Choroid plexus epithelial cell (primary cell): ENCODE results near the gene SIRT1.
"Not testable (repeated sequence)": the region's sequence is repeated elsewhere in the genome, so short reads cannot be mapped to it uniquely, and the experiment has no call there.

Source experiments
- DNase-seq: peaks from one replicate; pipeline ENCODE4 v3.0.0-alpha.2; 2010; ENCODE audit warnings: low read depth
- H3K4me3 ChIP-seq: 2 replicates; pipeline ENCODE4 v1.5.1; 2011; ENCODE audit warnings: low read depth, mild to moderate bottlenecking, control low read depth, low read length, moderate library complexity
- TF ChIP-seq, protein P1 (sequence below): conservative IDR thresholded peaks from 2 replicates; pipeline ENCODE4 v1.5.1; 2011; ENCODE audit warnings: low read depth, mild to moderate bottlenecking, control low read depth, inconsistent platforms, low read length, moderate library complexity

The SIRT1 gene

DNA sequence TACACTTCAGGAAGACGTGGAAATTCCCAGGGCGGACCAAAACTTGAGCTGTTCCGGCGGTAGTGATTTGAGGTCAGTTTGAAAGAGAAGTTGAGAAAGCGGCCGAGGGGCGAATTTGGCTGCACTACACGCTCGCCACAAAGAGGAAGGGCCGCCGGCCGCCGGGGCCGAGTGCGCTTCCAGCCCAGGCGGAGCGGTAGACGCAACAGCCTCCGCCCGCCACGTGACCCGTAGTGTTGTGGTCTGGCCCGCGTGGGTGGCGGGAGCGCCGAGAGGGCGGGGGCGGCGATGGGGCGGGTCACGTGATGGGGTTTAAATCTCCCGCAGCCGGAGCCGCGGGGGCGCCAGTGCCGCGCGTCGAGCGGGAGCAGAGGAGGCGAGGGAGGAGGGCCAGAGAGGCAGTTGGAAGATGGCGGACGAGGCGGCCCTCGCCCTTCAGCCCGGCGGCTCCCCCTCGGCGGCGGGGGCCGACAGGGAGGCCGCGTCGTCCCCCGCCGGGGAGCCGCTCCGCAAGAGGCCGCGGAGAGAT lies at the start of gene SIRT1:
Gene SIRT1, plus strand, starts transcription at position 344 of the 529 bp plus-strand sequence. Its CDS starts 66 bp downstream, at position 410.
- H3K4me3 ChIP-seq, result peak within 1 kb of the TSS; percentile 84
- TF ChIP-seq, protein P1, sequence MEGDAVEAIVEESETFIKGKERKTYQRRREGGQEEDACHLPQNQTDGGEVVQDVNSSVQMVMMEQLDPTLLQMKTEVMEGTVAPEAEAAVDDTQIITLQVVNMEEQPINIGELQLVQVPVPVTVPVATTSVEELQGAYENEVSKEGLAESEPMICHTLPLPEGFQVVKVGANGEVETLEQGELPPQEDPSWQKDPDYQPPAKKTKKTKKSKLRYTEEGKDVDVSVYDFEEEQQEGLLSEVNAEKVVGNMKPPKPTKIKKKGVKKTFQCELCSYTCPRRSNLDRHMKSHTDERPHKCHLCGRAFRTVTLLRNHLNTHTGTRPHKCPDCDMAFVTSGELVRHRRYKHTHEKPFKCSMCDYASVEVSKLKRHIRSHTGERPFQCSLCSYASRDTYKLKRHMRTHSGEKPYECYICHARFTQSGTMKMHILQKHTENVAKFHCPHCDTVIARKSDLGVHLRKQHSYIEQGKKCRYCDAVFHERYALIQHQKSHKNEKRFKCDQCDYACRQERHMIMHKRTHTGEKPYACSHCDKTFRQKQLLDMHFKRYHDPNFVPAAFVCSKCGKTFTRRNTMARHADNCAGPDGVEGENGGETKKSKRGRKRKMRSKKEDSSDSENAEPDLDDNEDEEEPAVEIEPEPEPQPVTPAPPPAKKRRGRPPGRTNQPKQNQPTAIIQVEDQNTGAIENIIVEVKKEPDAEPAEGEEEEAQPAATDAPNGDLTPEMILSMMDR, result no peak
- DNase-seq, result peak; percentile 95

DNA sequence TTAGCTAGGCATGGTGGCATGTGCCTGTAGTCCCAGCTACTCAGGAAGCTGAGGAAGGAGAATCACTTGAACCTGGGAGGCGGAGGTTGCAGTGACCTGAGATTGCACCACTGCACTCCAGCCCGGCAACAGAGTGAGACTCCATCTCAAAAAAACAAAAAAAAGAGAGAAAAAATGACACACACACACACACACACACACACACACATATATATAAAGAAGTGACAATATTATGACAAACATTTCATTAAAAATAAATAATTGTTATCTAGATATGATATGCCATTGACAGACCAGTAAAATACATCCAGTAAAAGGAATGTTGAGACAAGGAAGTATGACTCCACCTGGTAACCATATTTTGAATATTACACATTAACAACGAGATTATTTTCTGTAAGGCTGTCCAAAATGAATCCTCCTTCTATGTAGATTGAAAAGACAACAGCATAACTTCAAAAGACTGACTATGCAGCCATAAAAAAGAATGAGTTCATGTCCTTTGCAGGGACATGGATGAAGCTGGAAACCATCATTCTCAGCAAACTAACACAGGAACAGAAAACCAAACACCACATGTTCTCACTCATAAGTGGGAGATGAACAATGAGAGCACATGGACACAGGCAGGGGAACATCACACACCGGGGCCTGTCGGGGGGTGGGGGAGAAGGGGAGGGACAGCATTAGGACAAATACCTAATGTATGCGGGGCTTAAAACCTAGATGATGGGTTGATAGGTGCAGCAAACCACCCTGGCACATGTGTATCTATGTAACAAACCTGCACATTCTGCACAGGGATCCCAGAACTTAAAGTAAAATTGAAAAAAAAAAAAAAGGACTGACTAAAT lies 48.7 kb upstream of the SIRT1 start:
- H3K4me3 ChIP-seq, DNase-seq: not testable (repeated sequence)

DNA sequence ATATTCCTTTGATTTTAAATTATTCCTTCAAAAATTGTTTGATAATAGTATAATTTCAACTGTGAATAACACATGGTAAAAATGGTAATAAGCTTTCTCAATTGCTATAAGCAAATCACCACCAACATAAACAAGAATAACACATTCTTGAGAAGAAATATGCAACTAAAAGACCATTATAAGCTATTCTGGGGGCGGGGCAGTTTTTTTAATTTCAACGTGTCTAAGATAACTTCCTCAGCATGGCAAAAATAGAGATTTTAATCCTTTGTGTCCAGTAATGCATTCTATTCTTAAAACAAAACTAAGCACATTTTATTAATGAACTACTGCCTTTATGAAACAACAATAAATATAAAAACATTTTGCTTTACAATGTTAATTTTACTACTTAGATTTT lies 48.0 kb upstream of the SIRT1 start:
- H3K4me3 ChIP-seq, result peak overlapping the region; percentile 22
- DNase-seq, result no peak
- TF ChIP-seq, protein P1, result no peak

DNA sequence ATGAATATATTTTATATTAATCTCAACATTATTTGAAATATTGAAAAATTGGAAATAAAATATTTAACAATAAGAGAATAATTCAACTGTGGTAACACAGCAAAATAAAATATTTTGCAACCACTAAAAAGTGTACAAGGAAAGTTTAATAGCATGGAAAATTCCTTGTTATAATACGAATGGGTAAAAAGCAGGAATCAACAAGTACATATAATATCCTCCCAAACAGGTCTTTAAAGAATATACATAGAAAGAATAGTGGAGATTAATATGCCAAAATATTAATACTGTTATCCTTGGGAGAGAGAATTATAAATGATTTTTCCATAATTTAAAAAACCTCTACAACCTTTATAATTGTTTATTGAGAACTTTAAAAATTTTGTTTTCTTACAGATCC lies 47.5 kb upstream of the SIRT1 start:
- peak overlapping the region; percentile 62 for H3K4me3 ChIP-seq
- DNase-seq, result no peak
- TF ChIP-seq, protein P1, result no peak

DNA sequence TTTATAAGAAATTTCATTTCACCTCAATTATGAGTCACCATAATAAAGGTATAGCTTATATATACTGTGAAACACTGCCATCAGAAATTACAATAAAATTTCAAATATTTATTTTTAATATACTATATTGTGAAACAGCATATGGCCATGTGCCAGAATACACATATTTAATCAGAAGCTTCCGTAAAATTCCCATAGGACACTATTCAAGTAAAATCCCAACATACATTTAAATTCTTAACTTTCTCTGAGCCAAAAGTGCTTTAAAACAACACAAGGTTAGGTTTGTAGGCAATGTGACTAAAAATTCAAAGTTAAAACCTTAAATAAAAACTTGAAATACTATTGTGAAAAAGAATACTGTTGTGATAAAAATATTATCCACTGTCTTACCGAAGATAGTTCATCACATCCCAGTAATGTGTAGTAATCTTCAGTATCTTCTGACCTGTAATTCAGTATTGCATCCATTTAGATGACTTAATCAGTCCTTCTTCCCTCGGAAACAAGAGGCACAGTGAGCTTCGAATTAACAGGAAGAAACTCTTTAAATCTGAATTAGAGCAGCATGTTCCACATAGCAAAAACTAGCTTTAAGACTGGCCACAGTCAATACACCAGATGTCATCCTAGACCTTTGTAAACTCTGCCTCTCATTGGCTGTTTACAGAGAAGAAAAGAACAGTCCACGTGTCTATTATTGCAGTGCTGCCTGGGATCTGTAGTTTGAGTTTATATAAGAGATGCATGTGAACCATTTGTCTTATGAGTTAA lies 46.7 kb upstream of the SIRT1 start, which contains the start of gene DNAJC12:
Gene DNAJC12, minus strand, starts transcription at position 648 of the 774 bp plus-strand sequence. Its CDS starts 177 bp downstream, at position 471.
- H3K4me3 ChIP-seq, result peak within 1 kb of the TSS; percentile 62
- TF ChIP-seq, protein P1, result no peak
- DNase-seq, result peak; percentile 90

DNA sequence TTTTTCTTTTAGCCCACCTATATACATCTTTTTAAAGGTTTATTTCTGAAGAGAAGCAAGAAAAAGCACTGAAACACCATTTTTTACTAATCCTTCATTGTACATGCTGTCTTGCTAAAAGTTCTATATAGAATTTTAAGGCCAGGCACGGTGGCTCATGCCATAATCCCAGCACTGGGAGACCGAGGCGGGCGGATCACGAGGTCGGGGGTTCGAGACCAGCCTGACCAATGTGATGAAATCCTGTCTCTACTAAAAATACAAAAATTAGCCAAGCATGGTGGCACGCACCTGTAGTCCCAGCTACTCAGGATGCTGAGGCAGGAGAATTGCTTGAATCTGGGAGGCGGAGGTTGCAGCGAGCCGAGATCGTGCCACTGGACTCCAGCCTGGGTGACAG lies 44.9 kb upstream of the SIRT1 start:
- not testable (repeated sequence) for H3K4me3 ChIP-seq, DNase-seq

DNA sequence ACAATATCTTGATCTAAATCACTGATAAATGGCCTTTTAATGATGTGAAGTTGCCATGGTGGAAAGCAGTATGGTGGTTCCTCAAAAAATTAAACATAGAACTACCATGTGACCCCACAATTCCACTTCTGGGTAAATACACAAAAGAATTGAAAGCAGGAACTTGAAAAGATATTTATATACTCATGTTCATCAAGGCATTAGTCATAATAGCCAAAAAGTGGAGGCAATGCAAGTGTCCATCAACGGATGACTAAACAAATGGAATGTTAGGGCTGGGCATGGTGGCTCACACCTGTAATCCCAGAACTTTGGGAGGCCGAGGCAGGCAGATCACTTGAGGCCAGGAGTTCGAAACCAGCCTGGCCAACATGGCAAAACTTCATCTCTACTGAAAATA lies 44.5 kb upstream of the SIRT1 start:
- H3K4me3 ChIP-seq, result no peak overlapping the region
- no peak for DNase-seq
- TF ChIP-seq, protein P1, result no peak
